HepG2 (cell line): ENCODE results near the gene MBD2. TPM values are rescaled to one million over a fixed set of nuclear protein-coding genes. Genes with fewer than 3 reads are reported as not detected.

Source experiments
- ATAC-seq: fragments of 200-7000 bp; cut with Tn5 transposase; 3 replicates; pipeline ENCODE4 v1.9.1; 2020; ENCODE audit warnings: mild to moderate bottlenecking, moderate library complexity
- BruUV-seq: library from RNA; stranded (reverse); fragments of 400-500 nt; replicated peaks from 2 replicates; lab custom pipeline; 2021; lab: Mats Ljungman, UMichigan
- CTCF ChIA-PET: fragments of 300-600 bp; formaldehyde crosslinking; extraction: SDS; loops from one replicate; lab custom pipeline; 2021; ENCODE audit warnings: low total read pairs, inconsistent platforms, low intra/inter-chr PET ratio; lab: Yijun Ruan, JAX
- POLR2A ChIA-PET: fragments of 350-600 bp; sonication (Branson Sonifier 250); formaldehyde crosslinking; loops from one replicate; lab custom pipeline; 2020; ENCODE audit warnings: antibody characterized with exemption, inconsistent platforms; lab: Yijun Ruan, JAX
- DNase-seq: peaks from one replicate; pipeline ENCODE4 v3.0.0-alpha.2; 2015; ENCODE audit warnings: low spot score
- FAIRE-seq: peaks from 3 replicates; lab custom pipeline; 2011; peaks lifted over from hg19 to GRCh38; lab: Jason Lieb, UNC
- H2AFZ ChIP-seq: one replicate; pipeline ENCODE4 v1.6.1; 2011; ENCODE audit warnings: low read length, inconsistent platforms
- H3K27ac ChIP-seq: fragments of 300-600 bp; 3 replicates; pipeline ENCODE4 v1.8.0; 2011; ENCODE audit warnings: mixed run types, mild to moderate bottlenecking, mixed read lengths, low read length, inconsistent platforms; ENCODE audit not compliant: insufficient read depth; ENCODE audit errors: extremely low read length
- H3K27me3 ChIP-seq, 2 experiments: fragments of 200-600 bp in 1 of 2; 2 replicates in 1 of 2; 3 replicates in 1 of 2; pipeline versions ENCODE4 v1.6.0 to v1.8.0; 2011; ENCODE audit warnings: low read length in 2 of 2, mild to moderate bottlenecking in 2 of 2, moderate library complexity in 2 of 2, inconsistent platforms in 1 of 2; ENCODE audit not compliant: insufficient read depth in 2 of 2, control insufficient read depth in 1 of 2
- H3K36me3 ChIP-seq, 2 experiments: fragments of 200-600 bp in 1 of 2; replicated peaks in 1 of 2; 2 replicates in 1 of 2; 3 replicates in 1 of 2; pipeline versions ENCODE4 v1.5.1 to v1.8.0; 2011; ENCODE audit warnings: low read length in 2 of 2, inconsistent platforms in 1 of 2; ENCODE audit not compliant: insufficient read depth in 2 of 2, control insufficient read depth in 1 of 2
- H3K4me1 ChIP-seq: 2 replicates; pipeline ENCODE4 v1.5.1; 2012; ENCODE audit warnings: low read length, inconsistent platforms; ENCODE audit not compliant: insufficient read depth
- H3K4me2 ChIP-seq: 2 replicates; pipeline ENCODE4 v1.6.0; 2011; ENCODE audit warnings: low read depth, low read length, inconsistent platforms
- H3K4me3 ChIP-seq, 3 experiments: fragments of 200-600 bp in 1 of 3; sonication (generic), shearing (Covaris generic) in 1 of 3; replicated peaks in 1 of 3; 2 replicates each; pipeline ENCODE4 v1.5.1; 2011 to 2016; ENCODE audit warnings: low read length in 3 of 3, inconsistent platforms in 2 of 3, low read depth in 2 of 3, mild to moderate bottlenecking in 2 of 3, control low read depth in 1 of 3, mixed read lengths in 1 of 3; ENCODE audit not compliant: insufficient read depth in 1 of 3
- H3K79me2 ChIP-seq: one replicate; pipeline ENCODE4 v1.6.1; 2011; ENCODE audit warnings: low read length, inconsistent platforms; ENCODE audit not compliant: insufficient read depth
- H3K9ac ChIP-seq: 2 replicates; pipeline ENCODE4 v1.6.0; 2011; ENCODE audit warnings: mild to moderate bottlenecking, low read depth, low read length, inconsistent platforms; ENCODE audit not compliant: insufficient read depth
- H3K9me3 ChIP-seq: 2 replicates; pipeline ENCODE4 v1.5.1; 2012; ENCODE audit warnings: mild to moderate bottlenecking, low read length
- H4K20me1 ChIP-seq: 2 replicates; pipeline ENCODE4 v1.6.0; 2011; ENCODE audit warnings: inconsistent platforms, mild to moderate bottlenecking, low read length, moderate library complexity; ENCODE audit not compliant: insufficient read depth
- DNMT3B ChIP-seq: conservative IDR thresholded peaks from 2 replicates; pipeline ENCODE4 v1.6.1; 2016; ENCODE audit warnings: missing biosample characterization, control low read depth
- NR2C2 ChIP-seq: sonication (generic); formaldehyde crosslinking; IDR thresholded peaks from 2 replicates; pipeline ENCODE4 v1.4.0; 2020; ENCODE audit warnings: missing genetic modification reagents, mild to moderate bottlenecking, moderate library complexity, borderline replicate concordance
- SAP130 ChIP-seq: IDR thresholded peaks from 2 replicates; pipeline ENCODE4 v1.6.1; 2016; ENCODE audit warnings: low read depth
- ZFP82 ChIP-seq: sonication (generic); formaldehyde crosslinking; IDR thresholded peaks from 2 replicates; pipeline ENCODE4 v1.5.1; 2020; ENCODE audit warnings: mild to moderate bottlenecking, missing genetic modification reagents, borderline replicate concordance
- ZNF20 ChIP-seq: sonication (generic); formaldehyde crosslinking; IDR thresholded peaks from 2 replicates; pipeline ENCODE4 v1.4.0; 2020; ENCODE audit warnings: mild to moderate bottlenecking, moderate library complexity, missing genetic modification reagents
- ZNF451 ChIP-seq: sonication (generic); formaldehyde crosslinking; IDR thresholded peaks from 2 replicates; pipeline ENCODE4 v1.5.0; 2020; ENCODE audit warnings: mild to moderate bottlenecking, missing genetic modification reagents
- ZNF496 ChIP-seq: sonication (generic); formaldehyde crosslinking; IDR thresholded peaks from 2 replicates; pipeline ENCODE4 v1.8.1; 2023; ENCODE audit warnings: mild to moderate bottlenecking, moderate library complexity, missing genetic modification reagents; ENCODE audit not compliant: insufficient replicate concordance
- ZNF552 ChIP-seq: sonication (generic); formaldehyde crosslinking; IDR thresholded peaks from 2 replicates; pipeline ENCODE4 v1.9.0; 2022; ENCODE audit warnings: missing genetic modification reagents, mild to moderate bottlenecking, borderline replicate concordance
- ZNF616 ChIP-seq: sonication (generic); formaldehyde crosslinking; IDR thresholded peaks from 2 replicates; pipeline ENCODE4 v1.5.0; 2020; ENCODE audit warnings: low read depth, mild to moderate bottlenecking, missing genetic modification reagents
- ZNF792 ChIP-seq: IDR thresholded peaks from 2 replicates; pipeline ENCODE4 v1.6.1; 2016
- ZSCAN21 ChIP-seq: sonication (generic); formaldehyde crosslinking; IDR thresholded peaks from 2 replicates; pipeline ENCODE4 v1.8.0; 2022; ENCODE audit warnings: mild to moderate bottlenecking, missing genetic modification reagents, moderate library complexity, borderline replicate concordance
- ZSCAN22 ChIP-seq: sonication (generic); formaldehyde crosslinking; IDR thresholded peaks from 2 replicates; pipeline ENCODE4 v1.4.0; 2020; ENCODE audit warnings: mild to moderate bottlenecking, missing genetic modification reagents
- WGBS: methylation state at CpG from one replicate; pipeline ENCODE4 v1.1.6; 2017; ENCODE audit warnings: low lambda C conversion rate; 5-methylcytosine and 5-hydroxymethylcytosine counted together
- in situ Hi-C: cut with HindIII; loops from 2 replicates; pipeline ENCODE4 v1.10.0; 2017; ENCODE audit warnings: low pct_unique_long_range_greater_than_20kb; ENCODE audit not compliant: extremely low pct_ligation_motif_present
- intact Hi-C: fragments of 100-400 bp; cut with micrococcal nuclease; formaldehyde crosslinking; loops from one replicate; pipeline ENCODE4 v1.10.0; 2022; ENCODE audit not compliant: unreplicated experiment
- polyA plus RNA-seq, 8 experiments: library from polyadenylated mRNA; depleted of rRNA in 3 of 8; stranded (reverse) in 7 of 8; unstranded in 1 of 8; fragments of >200 nt; fragmentation: Illumina TruSeq in 4 of 8; extraction: Trizol in 4 of 8; gene quantifications; 2 replicates each; pipeline versions ENCODE4 v1.2.1 to v1.2.3, GENCODE V29; 2011 to 2016; ENCODE audit warnings: low read depth in 4 of 8, missing spikeins in 1 of 8, mixed read lengths in 1 of 8; ENCODE audit not compliant: insufficient read depth in 1 of 8
- total RNA-seq, 5 experiments: library from RNA; depleted of rRNA; stranded (reverse); fragments of >200 nt; fragmentation: Illumina TruSeq; extraction: Trizol; gene quantifications; 2 replicates each; pipeline ENCODE4 v1.2.3, GENCODE V29; 2016; ENCODE audit warnings: low read depth in 1 of 5
- TF ChIP-seq, protein P1 (sequence below): sonication (generic); formaldehyde crosslinking; IDR thresholded peaks from 2 replicates; pipeline ENCODE4 v1.4.0; 2020; ENCODE audit warnings: missing genetic modification reagents

MBD2 gene
- total and polyA plus RNA-seq, 2 of the 13 experiments (the other 11 are each of a cell fraction or from before 2014, with no cell fraction given): 19.1 to 38.5 TPM

DNA sequence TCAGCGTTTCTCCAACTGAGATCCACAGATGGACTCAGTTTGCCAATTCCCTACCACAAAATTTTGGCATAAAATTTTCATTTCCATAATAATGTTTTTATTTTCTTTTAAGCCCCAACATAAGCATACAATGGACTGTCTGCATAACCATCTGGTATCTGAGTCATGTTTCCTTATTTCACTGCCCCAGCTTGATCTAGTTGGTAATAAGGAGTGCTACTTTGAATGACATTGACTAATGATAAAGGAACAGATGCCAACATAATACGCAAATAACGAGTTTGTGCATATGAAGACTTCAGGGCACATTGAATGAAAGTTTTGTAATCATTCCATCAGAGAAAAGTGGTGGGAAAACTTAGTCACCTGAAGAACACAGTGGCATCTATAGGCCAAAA, 8.8 kb upstream of the MBD2 start:
- no peak for TF ChIP-seq SAP130
- TF ChIP-seq DNMT3B (CRISPR knock-in tag): no peak
- TF ChIP-seq ZNF496 (CRISPR knock-in tag): no peak
- no peak for TF ChIP-seq ZNF792 (CRISPR knock-in tag)
- TF ChIP-seq ZSCAN22 (CRISPR knock-in tag): no peak
- TF ChIP-seq ZNF451 (CRISPR knock-in tag): no peak
- no peak for TF ChIP-seq ZSCAN21
- TF ChIP-seq ZNF20 (CRISPR knock-in tag): no peak
- no peak for TF ChIP-seq ZNF616
- TF ChIP-seq, protein P1, sequence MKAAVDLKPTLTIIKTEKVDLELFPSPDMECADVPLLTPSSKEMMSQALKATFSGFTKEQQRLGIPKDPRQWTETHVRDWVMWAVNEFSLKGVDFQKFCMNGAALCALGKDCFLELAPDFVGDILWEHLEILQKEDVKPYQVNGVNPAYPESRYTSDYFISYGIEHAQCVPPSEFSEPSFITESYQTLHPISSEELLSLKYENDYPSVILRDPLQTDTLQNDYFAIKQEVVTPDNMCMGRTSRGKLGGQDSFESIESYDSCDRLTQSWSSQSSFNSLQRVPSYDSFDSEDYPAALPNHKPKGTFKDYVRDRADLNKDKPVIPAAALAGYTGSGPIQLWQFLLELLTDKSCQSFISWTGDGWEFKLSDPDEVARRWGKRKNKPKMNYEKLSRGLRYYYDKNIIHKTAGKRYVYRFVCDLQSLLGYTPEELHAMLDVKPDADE: no peak
- no peak for TF ChIP-seq ZNF552 (CRISPR knock-in tag)
- no peak for TF ChIP-seq NR2C2
- no peak for TF ChIP-seq ZFP82
- TF ChIP-seq, all 625 proteins: peak for 0
- Histone ChIP-seq H3K4me1 (peaks cover 24% of the 10 kb centered on the region), H3K4me2 (no peak overlapping the region), H3K27me3 (peaks cover 0 to 2% of the 10 kb centered on the region in 2 experiments; a peak in 1 of 5 replicates), H4K20me1 (no peaks in the 10 kb centered on the region), H2AFZ (no peak overlapping the region), H3K79me2 (no peaks in the 10 kb centered on the region), H3K9ac (no peak overlapping the region), H3K4me3 (no peak overlapping the region), H3K9me3 (no peaks in the 10 kb centered on the region), H3K36me3 (no peaks in the 10 kb centered on the region), H3K27ac (no peak overlapping the region)
- WGBS: 54% methylated on average over 3 of the region's 3 CpGs
- ChIA-PET CTCF (no interaction called here), POLR2A (no interaction called here)
- no TSS peak for BruUV-seq
- in situ Hi-C loops (no loop called here), intact Hi-C loops (no loop called here)
- DNase-seq (no peak), FAIRE-seq (no peak), ATAC-seq (no peak)
